Panc1 (cell line): Measurements from ENCODE around the gene AGTPBP1. TPM values are rescaled to one million over a fixed set of nuclear protein-coding genes. Genes with fewer than 3 reads are reported as not detected.

ENCODE experiments used
- ATAC-seq: fragments of 200-7000 bp; cut with Tn5 transposase; 2 replicates; pipeline ENCODE4 v1.9.1; 2020; ENCODE audit warnings: mild to moderate bottlenecking, moderate library complexity
- BruUV-seq: library from RNA; stranded (reverse); fragments of 400-500 nt; replicated peaks from 2 replicates; lab custom pipeline; 2021; lab: Mats Ljungman, UMichigan
- CTCF ChIA-PET: fragments of 300-600 bp; sonication (Branson Sonifier 250); formaldehyde crosslinking; loops from one replicate; lab custom pipeline; 2022; ENCODE audit warnings: antibody characterized with exemption; lab: Charles Lee
- POLR2A ChIA-PET: fragments of 300-600 bp; sonication (Branson Sonifier 250); formaldehyde crosslinking; loops from one replicate; lab custom pipeline; 2022; ENCODE audit warnings: antibody characterized with exemption; lab: Charles Lee
- DNase-seq: peaks from one replicate; pipeline ENCODE4 v3.0.0-alpha.2; 2010; ENCODE audit warnings: low read depth, low spot score
- H3K27ac ChIP-seq: 2 replicates; pipeline ENCODE4 v1.5.1; 2011; ENCODE audit warnings: mild to moderate bottlenecking, low read length, inconsistent platforms
- H3K27me3 ChIP-seq: fragments of 200-500 bp; sonication (Bioruptor generic); 2 replicates; pipeline ENCODE4 v1.6.0; 2014; ENCODE audit warnings: low read length, inconsistent platforms; ENCODE audit not compliant: control insufficient read depth, insufficient read depth
- H3K36me3 ChIP-seq: fragments of 200-500 bp; sonication (Bioruptor generic); 2 replicates; pipeline ENCODE4 v1.5.1; 2014; ENCODE audit warnings: inconsistent platforms, mild to moderate bottlenecking, low read length, moderate library complexity; ENCODE audit not compliant: control insufficient read depth, insufficient read depth
- H3K4me1 ChIP-seq: 2 replicates; pipeline ENCODE4 v1.5.1; 2011; ENCODE audit warnings: inconsistent platforms, mild to moderate bottlenecking, low read length, moderate library complexity; ENCODE audit not compliant: control insufficient read depth, insufficient read depth
- H3K4me3 ChIP-seq, 2 experiments: 2 replicates each; pipeline ENCODE4 v1.5.1; 2011 to 2012; ENCODE audit warnings: low read depth in 2 of 2, low read length in 2 of 2, mild to moderate bottlenecking in 2 of 2, inconsistent platforms in 1 of 2, moderate library complexity in 1 of 2
- H3K9me3 ChIP-seq: fragments of 200-500 bp; sonication (Bioruptor generic); 2 replicates; pipeline ENCODE4 v1.5.1; 2014; ENCODE audit warnings: low read depth, mild to moderate bottlenecking, inconsistent platforms, low read length, moderate library complexity; ENCODE audit not compliant: control insufficient read depth, insufficient read depth
- POLR2AphosphoS5 ChIP-seq: IDR thresholded peaks from 2 replicates; pipeline ENCODE4 v1.6.1; 2012; ENCODE audit warnings: mild to moderate bottlenecking, low read depth, low read length, moderate library complexity
- SIN3A ChIP-seq: IDR thresholded peaks from 2 replicates; pipeline ENCODE4 v1.6.1; 2012; ENCODE audit warnings: low read depth, mild to moderate bottlenecking, low read length, moderate library complexity, borderline replicate concordance; ENCODE audit not compliant: insufficient read depth
- TCF7L2 ChIP-seq: IDR thresholded peaks from 2 replicates; pipeline ENCODE4 v1.6.1; 2011; ENCODE audit warnings: mild to moderate bottlenecking, low read depth, low read length, inconsistent platforms
- in situ Hi-C: cut with HindIII; loops from 2 replicates; pipeline ENCODE4 v1.10.0; 2016; ENCODE audit warnings: low sequenced_read_pairs, low pct_unique_long_range_greater_than_20kb
- intact Hi-C: fragments of 100-400 bp; cut with micrococcal nuclease; formaldehyde crosslinking; loops from one replicate; pipeline ENCODE4 v1.10.0; 2022; ENCODE audit not compliant: unreplicated experiment
- total RNA-seq: library from RNA; stranded (reverse); gene quantifications from one replicate; pipeline ENCODE4 v1.2.1, GENCODE V29; 2021; ENCODE audit not compliant: unreplicated experiment
- TF ChIP-seq, protein P1 (sequence below): fragments of 450-650 bp; IDR thresholded peaks from 2 replicates; pipeline ENCODE4 v1.5.1; 2017; ENCODE audit warnings: mild to moderate bottlenecking
- TF ChIP-seq, protein P2 (sequence below), 2 experiments: IDR thresholded peaks; 2 replicates each; pipeline ENCODE4 v1.6.1; 2011 to 2012; ENCODE audit warnings: low read depth in 2 of 2, control low read depth in 1 of 2, low read length in 1 of 2, mild to moderate bottlenecking in 1 of 2, moderate library complexity in 1 of 2; ENCODE audit not compliant: insufficient read depth in 1 of 2

The AGTPBP1 gene
- total RNA-seq, 1 experiment from 2014 or later = 11.6 TPM

DNA sequence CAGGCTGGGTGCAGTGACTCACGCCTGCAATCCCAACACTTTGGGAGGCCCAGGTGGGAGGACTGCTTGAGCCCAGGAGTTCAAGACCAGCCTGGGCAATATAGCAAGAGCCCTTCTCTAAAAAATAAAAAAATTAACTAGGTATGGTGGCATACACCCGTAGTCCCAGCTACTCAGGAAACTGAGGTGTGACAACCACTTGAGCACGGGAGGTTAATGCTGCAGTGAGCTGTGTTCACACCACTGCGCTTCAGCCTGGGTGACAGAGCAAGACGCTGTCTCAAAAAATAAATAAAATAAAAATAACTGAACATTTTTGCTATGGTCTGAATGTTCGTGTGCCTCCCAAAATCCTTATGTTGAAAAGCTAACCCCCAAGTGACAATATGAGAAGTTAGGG is 24.5 kb downstream of the AGTPBP1 start:
- BruUV-seq = no TSS peak
- DNase-seq = no peak
- POLR2A ChIA-PET = no interaction called here
- no peaks in the 10 kb centered on the region for H3K9me3 ChIP-seq
- no peaks in the 10 kb centered on the region for H3K4me1 ChIP-seq
- H3K4me3 ChIP-seq = no peak overlapping the region
- intact Hi-C loops (no loop called here), in situ Hi-C loops (no loop called here)
- TF ChIP-seq TCF7L2 = no peak
- TF ChIP-seq, protein P1, sequence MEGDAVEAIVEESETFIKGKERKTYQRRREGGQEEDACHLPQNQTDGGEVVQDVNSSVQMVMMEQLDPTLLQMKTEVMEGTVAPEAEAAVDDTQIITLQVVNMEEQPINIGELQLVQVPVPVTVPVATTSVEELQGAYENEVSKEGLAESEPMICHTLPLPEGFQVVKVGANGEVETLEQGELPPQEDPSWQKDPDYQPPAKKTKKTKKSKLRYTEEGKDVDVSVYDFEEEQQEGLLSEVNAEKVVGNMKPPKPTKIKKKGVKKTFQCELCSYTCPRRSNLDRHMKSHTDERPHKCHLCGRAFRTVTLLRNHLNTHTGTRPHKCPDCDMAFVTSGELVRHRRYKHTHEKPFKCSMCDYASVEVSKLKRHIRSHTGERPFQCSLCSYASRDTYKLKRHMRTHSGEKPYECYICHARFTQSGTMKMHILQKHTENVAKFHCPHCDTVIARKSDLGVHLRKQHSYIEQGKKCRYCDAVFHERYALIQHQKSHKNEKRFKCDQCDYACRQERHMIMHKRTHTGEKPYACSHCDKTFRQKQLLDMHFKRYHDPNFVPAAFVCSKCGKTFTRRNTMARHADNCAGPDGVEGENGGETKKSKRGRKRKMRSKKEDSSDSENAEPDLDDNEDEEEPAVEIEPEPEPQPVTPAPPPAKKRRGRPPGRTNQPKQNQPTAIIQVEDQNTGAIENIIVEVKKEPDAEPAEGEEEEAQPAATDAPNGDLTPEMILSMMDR = no peak
- no peak for TF ChIP-seq SIN3A
- TF ChIP-seq, protein P2, sequence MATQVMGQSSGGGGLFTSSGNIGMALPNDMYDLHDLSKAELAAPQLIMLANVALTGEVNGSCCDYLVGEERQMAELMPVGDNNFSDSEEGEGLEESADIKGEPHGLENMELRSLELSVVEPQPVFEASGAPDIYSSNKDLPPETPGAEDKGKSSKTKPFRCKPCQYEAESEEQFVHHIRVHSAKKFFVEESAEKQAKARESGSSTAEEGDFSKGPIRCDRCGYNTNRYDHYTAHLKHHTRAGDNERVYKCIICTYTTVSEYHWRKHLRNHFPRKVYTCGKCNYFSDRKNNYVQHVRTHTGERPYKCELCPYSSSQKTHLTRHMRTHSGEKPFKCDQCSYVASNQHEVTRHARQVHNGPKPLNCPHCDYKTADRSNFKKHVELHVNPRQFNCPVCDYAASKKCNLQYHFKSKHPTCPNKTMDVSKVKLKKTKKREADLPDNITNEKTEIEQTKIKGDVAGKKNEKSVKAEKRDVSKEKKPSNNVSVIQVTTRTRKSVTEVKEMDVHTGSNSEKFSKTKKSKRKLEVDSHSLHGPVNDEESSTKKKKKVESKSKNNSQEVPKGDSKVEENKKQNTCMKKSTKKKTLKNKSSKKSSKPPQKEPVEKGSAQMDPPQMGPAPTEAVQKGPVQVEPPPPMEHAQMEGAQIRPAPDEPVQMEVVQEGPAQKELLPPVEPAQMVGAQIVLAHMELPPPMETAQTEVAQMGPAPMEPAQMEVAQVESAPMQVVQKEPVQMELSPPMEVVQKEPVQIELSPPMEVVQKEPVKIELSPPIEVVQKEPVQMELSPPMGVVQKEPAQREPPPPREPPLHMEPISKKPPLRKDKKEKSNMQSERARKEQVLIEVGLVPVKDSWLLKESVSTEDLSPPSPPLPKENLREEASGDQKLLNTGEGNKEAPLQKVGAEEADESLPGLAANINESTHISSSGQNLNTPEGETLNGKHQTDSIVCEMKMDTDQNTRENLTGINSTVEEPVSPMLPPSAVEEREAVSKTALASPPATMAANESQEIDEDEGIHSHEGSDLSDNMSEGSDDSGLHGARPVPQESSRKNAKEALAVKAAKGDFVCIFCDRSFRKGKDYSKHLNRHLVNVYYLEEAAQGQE (IDR thresholded peaks at IDR 0.05; ENCODE audit: insufficient read depth in 1 of 2, low read depth in 2 of 2, low read length in 1 of 2) = no peak
- no peak for TF ChIP-seq POLR2AphosphoS5
- no peaks in the 10 kb centered on the region for H3K36me3 ChIP-seq
- no peak overlapping the region for H3K27ac ChIP-seq
- no peak for ATAC-seq
- CTCF ChIA-PET = no interaction called here
- no peaks in the 10 kb centered on the region for H3K27me3 ChIP-seq

DNA sequence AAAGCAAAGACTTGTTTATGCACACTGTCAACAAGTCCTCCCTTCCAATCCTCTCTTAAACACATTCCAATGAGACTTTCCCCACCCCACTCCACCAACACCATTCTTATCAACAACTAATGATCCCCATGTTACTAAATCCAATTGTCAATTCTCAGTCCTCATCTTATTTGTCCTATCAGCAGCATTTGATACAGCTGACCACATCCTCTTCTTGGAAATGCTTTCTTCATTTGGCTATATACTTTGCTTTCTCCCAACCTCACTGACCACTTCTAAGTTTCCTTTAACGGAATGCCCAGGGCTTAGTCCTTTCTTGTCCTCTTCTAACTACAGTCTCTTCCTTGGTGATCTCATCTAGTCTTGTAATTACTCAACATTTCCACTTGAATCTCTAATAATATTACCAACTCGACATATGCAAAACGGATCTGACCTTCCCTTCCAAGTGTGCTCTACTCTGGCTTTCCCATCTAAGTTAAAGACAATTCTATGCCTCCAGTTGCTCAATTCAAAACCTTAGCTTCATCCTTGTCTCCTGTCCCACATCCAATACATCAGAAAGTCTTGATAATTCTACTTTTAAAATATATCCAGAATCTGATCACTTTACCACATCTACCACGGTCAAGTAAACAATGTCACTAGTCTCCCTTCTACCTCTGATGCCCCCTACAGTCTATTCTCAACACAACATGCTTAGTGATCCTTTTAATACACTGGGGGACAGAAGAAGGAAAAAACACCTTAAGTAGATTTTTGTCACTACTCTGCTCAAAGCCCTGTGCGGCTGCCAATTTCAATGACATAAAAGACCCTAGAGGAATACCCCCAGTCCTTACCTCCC is 25.5 kb downstream of the AGTPBP1 start:
- Histone ChIP-seq H3K27me3 (no peaks in the 10 kb centered on the region), H3K9me3 (no peaks in the 10 kb centered on the region), H3K27ac (no peak overlapping the region), H3K36me3 (no peaks in the 10 kb centered on the region), H3K4me3 (no peak overlapping the region), H3K4me1 (no peaks in the 10 kb centered on the region)
- intact Hi-C loops (no loop called here), in situ Hi-C loops (no loop called here)
- ATAC-seq (no peak), DNase-seq (no peak)
- ChIA-PET POLR2A (no interaction called here), CTCF (no interaction called here)
- BruUV-seq = no TSS peak
- TF ChIP-seq POLR2AphosphoS5 = no peak
- TF ChIP-seq, protein P2 (IDR thresholded peaks at IDR 0.05; ENCODE audit: insufficient read depth in 1 of 2, low read depth in 2 of 2, low read length in 1 of 2) = no peak
- no peak for TF ChIP-seq TCF7L2
- TF ChIP-seq, protein P1 = peak; percentile 27; the same call in 1 of the 2 replicates
